Right lobe of liver (tissue), 4 donors: ENCODE data around the gene ANKRD44.

Experiments
- CTCF ChIP-seq, 4 donors: fragments of 200-600 bp in 3 of 4; fragments of 450-650 bp in 1 of 4; IDR thresholded peaks; one replicate each; pipeline versions ENCODE4 v1.5.1 to v1.8.0; 2016 to 2022; ENCODE audit warnings: antibody characterized with exemption in 4 of 4, mild to moderate bottlenecking in 2 of 4
- POLR2A ChIP-seq: fragments of 450-650 bp; IDR thresholded peaks from one replicate; pipeline ENCODE4 v1.6.1; 2017; ENCODE audit warnings: antibody characterized with exemption, mild to moderate bottlenecking
- donor health status: DM: no; HTN: no; CAD: no.
- donor health status: DM: no; HTN: no; CAD: no.
- donor health status: DM: no; HTN: yes; CAD: no.

- TF ChIP-seq CTCF (IDR thresholded peaks at IDR 0.05) (no peak), POLR2A (no peak)
Observed at GRCh38 chr2:197339016-197339415, 28.4 kb upstream of the ANKRD44 start.
